ENCODE results near the gene NDUFA5. TPM values are rescaled to one million over a fixed set of nuclear protein-coding genes. Genes with fewer than 3 reads are reported as not detected.

NDUFA5 gene
- total RNA-seq = 31.6 and 42.2 TPM in 2 replicates

- Histone ChIP-seq H3K4me3 (ENCODE audit: low read depth, low read length) (peak within 1 kb of the TSS; percentile 92), H3K36me3 (ENCODE audit: control insufficient read depth, insufficient read depth, low read length) (no peaks in the 10 kb centered on the region), H3K27me3 (ENCODE audit: control insufficient read depth, insufficient read depth, low read length) (no peaks in the 10 kb centered on the region)
- no peak for TF ChIP-seq CTCF (IDR thresholded peaks at IDR 0.05; ENCODE audit: insufficient read depth, low read length, poor library complexity, severe bottlenecking)
- DNase-seq (ENCODE audit: low read depth) = peak; percentile 92
Measured at GRCh38 chr7:123557398-123558288, at the start of gene NDUFA5. Gene NDUFA5, minus strand, starts transcription at chr7:123557818. Its CDS starts 23 bp downstream, at chr7:123557795.

- no peak for TF ChIP-seq CTCF (IDR thresholded peaks at IDR 0.05; ENCODE audit: insufficient read depth, low read length, poor library complexity, severe bottlenecking)
- no peaks in the 10 kb centered on the region for H3K27me3 ChIP-seq (ENCODE audit: control insufficient read depth, insufficient read depth, low read length)
- no peak for DNase-seq (ENCODE audit: low read depth)
Measured at GRCh38 chr7:123604739-123605138, 47.1 kb upstream of the NDUFA5 start.

GRCh38 chr7:123602648-123603047 lies 45.0 kb upstream of the NDUFA5 start:
- Histone ChIP-seq H3K36me3 (ENCODE audit: control insufficient read depth, insufficient read depth, low read length) (no peaks in the 10 kb centered on the region), H3K27me3 (ENCODE audit: control insufficient read depth, insufficient read depth, low read length) (no peaks in the 10 kb centered on the region), H3K4me3 (ENCODE audit: low read depth, low read length) (no peak overlapping the region)
- no peak for TF ChIP-seq CTCF (IDR thresholded peaks at IDR 0.05; ENCODE audit: insufficient read depth, low read length, poor library complexity, severe bottlenecking)
- no peak for DNase-seq (ENCODE audit: low read depth)

More at GRCh38 chr7:123604739-123605138, 47.1 kb upstream of the NDUFA5 start:
- no peaks in the 10 kb centered on the region for H3K36me3 ChIP-seq (ENCODE audit: control insufficient read depth, insufficient read depth, low read length)
- H3K4me3 ChIP-seq (ENCODE audit: low read depth, low read length) = no peak overlapping the region

GRCh38 chr7:123601530-123601929 lies 43.9 kb upstream of the NDUFA5 start, which contains the start of gene ASB15:
Gene ASB15, plus strand, starts transcription at chr7:123601821. Its CDS starts 12,682 bp downstream, at chr7:123614503.
- DNase-seq (ENCODE audit: low read depth) = no peak
- no peak within 1 kb of the TSS for H3K4me3 ChIP-seq (ENCODE audit: low read depth, low read length)
- H3K36me3 ChIP-seq (ENCODE audit: control insufficient read depth, insufficient read depth, low read length) = no peaks in the 10 kb centered on the region
- no peak for TF ChIP-seq CTCF (IDR thresholded peaks at IDR 0.05; ENCODE audit: insufficient read depth, low read length, poor library complexity, severe bottlenecking)
- no peaks in the 10 kb centered on the region for H3K27me3 ChIP-seq (ENCODE audit: control insufficient read depth, insufficient read depth, low read length)

- Histone ChIP-seq H3K27me3 (ENCODE audit: control insufficient read depth, insufficient read depth, low read length) (no peaks in the 10 kb centered on the region), H3K36me3 (ENCODE audit: control insufficient read depth, insufficient read depth, low read length) (no peaks in the 10 kb centered on the region), H3K4me3 (ENCODE audit: low read depth, low read length) (no peak overlapping the region)
- TF ChIP-seq CTCF (IDR thresholded peaks at IDR 0.05; ENCODE audit: insufficient read depth, low read length, poor library complexity, severe bottlenecking) = no peak
- no peak for DNase-seq (ENCODE audit: low read depth)
Measured at GRCh38 chr7:123600876-123601275, 43.3 kb upstream of the NDUFA5 start.

Measured in kidney epithelial cell (primary cell).